HUES48 (cell line): ENCODE results near the gene FOXR1.
A peak's percentile ranks its signal among the peaks of the same experiment; 100 is the strongest.

Experiments used
- H3K27ac ChIP-seq: one replicate; pipeline ENCODE4 v1.7.0; 2013; ENCODE audit warnings: low read depth, low read length, inconsistent platforms
- H3K27me3 ChIP-seq: 2 replicates; pipeline ENCODE4 v1.6.1; 2013; ENCODE audit warnings: mild to moderate bottlenecking, low read length; ENCODE audit not compliant: control insufficient read depth, insufficient read depth
- H3K36me3 ChIP-seq: 2 replicates; pipeline ENCODE4 v1.6.1; 2013; ENCODE audit warnings: low read length; ENCODE audit not compliant: control insufficient read depth, insufficient read depth
- H3K4me1 ChIP-seq: 2 replicates; pipeline ENCODE4 v1.6.1; 2013; ENCODE audit warnings: mild to moderate bottlenecking, low read length; ENCODE audit not compliant: control insufficient read depth, insufficient read depth
- H3K4me3 ChIP-seq: 2 replicates; pipeline ENCODE4 v1.5.1; 2013; ENCODE audit warnings: mild to moderate bottlenecking, low read depth, low read length
- H3K9ac ChIP-seq: 2 replicates; pipeline ENCODE4 v1.6.1; 2013; ENCODE audit warnings: mild to moderate bottlenecking, low read depth, low read length, moderate library complexity
- H3K9me3 ChIP-seq: 2 replicates; pipeline ENCODE4 v1.6.1; 2013; ENCODE audit warnings: low read length; ENCODE audit not compliant: control insufficient read depth, insufficient read depth

The FOXR1 gene

GRCh38 chr11:118929501-118930093, 42.0 kb upstream of the FOXR1 start:
- 0 out of 2 replicates have a peak overlapping the region, but pooled peaks have one; percentile 34 for H3K9ac ChIP-seq
- peak overlapping the region; percentile 77 for H3K4me3 ChIP-seq
- no peaks in the 10 kb centered on the region for H3K36me3 ChIP-seq
- peaks cover 24% of the 10 kb centered on the region for H3K4me1 ChIP-seq
- peak overlapping the region; percentile 88 for H3K27ac ChIP-seq
- H3K27me3 ChIP-seq: peaks cover 24% of the 10 kb centered on the region
- no peaks in the 10 kb centered on the region for H3K9me3 ChIP-seq

- peaks cover 24% of the 10 kb centered on the region for H3K27me3 ChIP-seq
- H3K36me3 ChIP-seq: no peaks in the 10 kb centered on the region
- 0 out of 2 replicates have a peak overlapping the region, but pooled peaks have one; percentile 34 for H3K9ac ChIP-seq
- H3K4me1 ChIP-seq: peaks cover 23% of the 10 kb centered on the region
- H3K9me3 ChIP-seq: no peaks in the 10 kb centered on the region
- H3K27ac ChIP-seq: peak overlapping the region; percentile 88
- peak overlapping the region; percentile 77 for H3K4me3 ChIP-seq
Measured at GRCh38 chr11:118930094-118930712, 41.4 kb upstream of the FOXR1 start.

- peaks cover 18% of the 10 kb centered on the region for H3K4me1 ChIP-seq
- no peaks in the 10 kb centered on the region for H3K9me3 ChIP-seq
- H3K27me3 ChIP-seq: peaks cover 24% of the 10 kb centered on the region
- no peak overlapping the region for H3K27ac ChIP-seq
- no peak overlapping the region for H3K4me3 ChIP-seq
- no peak overlapping the region for H3K9ac ChIP-seq
- no peaks in the 10 kb centered on the region for H3K36me3 ChIP-seq
Measured at GRCh38 chr11:118931571-118931970, 40.0 kb upstream of the FOXR1 start.

GRCh38 chr11:118933486-118933885, 38.1 kb upstream of the FOXR1 start:
- H3K27ac ChIP-seq: no peak overlapping the region
- no peaks in the 10 kb centered on the region for H3K36me3 ChIP-seq
- H3K4me1 ChIP-seq: peaks cover 7% of the 10 kb centered on the region
- H3K4me3 ChIP-seq: no peak overlapping the region
- H3K9ac ChIP-seq: no peak overlapping the region
- peaks cover 14% of the 10 kb centered on the region for H3K27me3 ChIP-seq
- no peaks in the 10 kb centered on the region for H3K9me3 ChIP-seq

GRCh38 chr11:118935376-118935775, 36.2 kb upstream of the FOXR1 start:
- H3K27me3 ChIP-seq: peaks cover 17% of the 10 kb centered on the region
- H3K4me3 ChIP-seq: no peak overlapping the region
- H3K9ac ChIP-seq: no peak overlapping the region
- no peaks in the 10 kb centered on the region for H3K36me3 ChIP-seq
- H3K9me3 ChIP-seq: no peaks in the 10 kb centered on the region
- H3K27ac ChIP-seq: no peak overlapping the region
- H3K4me1 ChIP-seq: peaks cover 14% of the 10 kb centered on the region

GRCh38 chr11:118938491-118939403, 32.8 kb upstream of the FOXR1 start:
- peaks cover 12% of the 10 kb centered on the region for H3K4me1 ChIP-seq
- H3K9me3 ChIP-seq: no peaks in the 10 kb centered on the region
- peaks cover 5% of the 10 kb centered on the region; the same call in 1 of the 2 replicates for H3K27me3 ChIP-seq
- no peak overlapping the region for H3K9ac ChIP-seq
- no peak overlapping the region for H3K27ac ChIP-seq
- no peak overlapping the region for H3K4me3 ChIP-seq
- no peaks in the 10 kb centered on the region for H3K36me3 ChIP-seq

GRCh38 chr11:118939404-118939915, 32.1 kb upstream of the FOXR1 start:
- peaks cover 12% of the 10 kb centered on the region for H3K4me1 ChIP-seq
- H3K36me3 ChIP-seq: no peaks in the 10 kb centered on the region
- no peak overlapping the region for H3K4me3 ChIP-seq
- H3K9ac ChIP-seq: no peak overlapping the region
- H3K27ac ChIP-seq: no peak overlapping the region
- peaks cover 5% of the 10 kb centered on the region; the same call in 1 of the 2 replicates for H3K27me3 ChIP-seq
- no peaks in the 10 kb centered on the region for H3K9me3 ChIP-seq

- H3K4me3 ChIP-seq: no peak overlapping the region
- H3K27ac ChIP-seq: no peak overlapping the region
- no peak overlapping the region for H3K9ac ChIP-seq
Measured at GRCh38 chr11:118939953-118940598, 31.5 kb upstream of the FOXR1 start.

GRCh38 chr11:118947091-118947490, 24.5 kb upstream of the FOXR1 start:
- no peak overlapping the region for H3K4me3 ChIP-seq

More at GRCh38 chr11:118939953-118940598, 31.5 kb upstream of the FOXR1 start:
- H3K27me3 ChIP-seq: peaks cover 5% of the 10 kb centered on the region; the same call in 1 of the 2 replicates
- peaks cover 12% of the 10 kb centered on the region for H3K4me1 ChIP-seq
- no peaks in the 10 kb centered on the region for H3K9me3 ChIP-seq
- H3K36me3 ChIP-seq: no peaks in the 10 kb centered on the region

GRCh38 chr11:118948000-118948399, 23.6 kb upstream of the FOXR1 start:
- Histone ChIP-seq H3K27ac (no peak overlapping the region), H3K9me3 (no peaks in the 10 kb centered on the region), H3K4me3 (no peak overlapping the region), H3K36me3 (no peaks in the 10 kb centered on the region), H3K9ac (no peak overlapping the region), H3K27me3 (0 out of 2 replicates have a peak, but pooled peaks cover under 1% of the 10 kb centered on the region), H3K4me1 (no peaks in the 10 kb centered on the region)

More at GRCh38 chr11:118947091-118947490, 24.5 kb upstream of the FOXR1 start:
- no peak overlapping the region for H3K27ac ChIP-seq
- H3K27me3 ChIP-seq: no peaks in the 10 kb centered on the region
- no peaks in the 10 kb centered on the region for H3K4me1 ChIP-seq
- H3K36me3 ChIP-seq: no peaks in the 10 kb centered on the region
- no peak overlapping the region for H3K9ac ChIP-seq
- H3K9me3 ChIP-seq: no peaks in the 10 kb centered on the region
